ENCODE data around the gene PERM1.
"Not testable (repeated sequence)": the region's sequence is repeated elsewhere in the genome, so short reads cannot be mapped to it uniquely, and the experiment has no call there.

Gene PERM1

DNA sequence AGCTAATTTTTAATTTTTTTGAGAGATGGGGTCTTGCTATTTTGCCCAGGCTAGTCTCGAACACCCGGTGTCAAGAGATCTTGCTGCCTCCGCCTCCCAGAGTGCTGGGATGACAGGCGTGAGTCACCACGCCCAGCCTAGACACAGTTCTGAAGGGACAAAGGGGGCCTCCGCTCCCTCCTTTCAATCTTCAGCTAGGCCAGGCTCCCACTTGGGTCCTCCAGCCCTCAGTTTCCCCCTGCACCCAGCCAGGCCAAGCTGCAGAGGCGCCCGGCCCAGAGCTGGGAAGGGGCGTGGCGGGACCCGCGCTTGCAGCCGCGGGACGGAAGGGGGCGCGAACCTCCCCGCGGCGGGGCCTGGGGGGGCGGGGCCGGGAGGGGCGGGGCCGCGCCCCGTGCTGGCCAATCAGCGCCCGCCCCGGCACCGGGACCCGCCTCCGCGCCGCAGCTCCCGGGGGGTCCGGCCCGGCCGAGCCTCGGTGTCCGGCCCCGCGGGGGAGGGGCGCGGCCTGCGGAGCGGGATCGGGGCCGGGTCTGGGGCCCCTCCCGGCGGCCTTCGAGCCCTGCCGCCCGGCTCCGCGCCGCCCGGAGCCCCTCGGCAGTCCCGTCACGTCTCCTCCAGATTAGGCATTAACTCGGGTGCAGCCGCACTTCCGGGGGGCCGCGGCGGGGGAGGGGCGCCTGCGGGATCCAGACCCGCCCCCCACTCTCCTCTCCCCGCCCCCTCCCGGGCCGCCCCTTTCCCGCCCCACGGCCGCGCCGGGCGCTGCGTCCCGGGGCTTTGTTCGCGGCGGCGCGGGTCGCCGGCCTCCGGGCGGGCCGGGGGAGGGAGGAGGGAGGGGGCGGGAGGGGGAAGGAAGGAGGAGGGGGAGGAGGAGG is 37.5 kb upstream of the PERM1 start:
- Mint-ChIP-seq H3K4me3 (peak overlapping the region; percentile 57 to 64), H3K9me3 (no peaks in the 10 kb centered on the region), H3K27me3 (peaks cover 15% of the 10 kb centered on the region), H3K27ac (peak overlapping the region in 1 of 2 donors; percentile 19), H3K4me1 (peaks cover 44% of the 10 kb centered on the region)
- DNase-seq (peak; percentile 81 to 87), ATAC-seq (peak; percentile 73)

DNA sequence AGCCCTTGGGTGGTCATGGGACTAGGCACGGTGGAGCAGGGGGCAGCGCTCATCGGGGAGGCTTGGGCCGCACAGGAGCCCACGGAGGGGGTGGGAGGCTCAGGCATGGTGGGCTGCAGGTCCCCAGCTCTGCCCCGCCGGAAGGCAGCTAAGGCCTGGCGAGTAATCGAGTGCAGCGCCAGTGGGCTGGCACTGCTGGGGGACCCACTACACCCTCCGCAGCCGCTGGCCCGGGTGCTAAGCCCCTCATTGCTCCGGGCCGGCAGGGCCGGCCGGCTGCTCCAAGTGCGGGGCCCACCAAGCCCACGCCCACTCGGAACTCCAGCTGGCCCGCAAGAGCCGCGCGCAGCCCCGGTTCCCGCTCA is 36.4 kb upstream of the PERM1 start:
- H3K27ac Mint-ChIP-seq, ATAC-seq, H3K9me3 Mint-ChIP-seq, DNase-seq, H3K4me3 Mint-ChIP-seq: not testable (repeated sequence)
- H3K4me1 Mint-ChIP-seq, result peaks cover 53% of the 10 kb centered on the region
- peaks cover 13% of the 10 kb centered on the region for H3K27me3 Mint-ChIP-seq

DNA sequence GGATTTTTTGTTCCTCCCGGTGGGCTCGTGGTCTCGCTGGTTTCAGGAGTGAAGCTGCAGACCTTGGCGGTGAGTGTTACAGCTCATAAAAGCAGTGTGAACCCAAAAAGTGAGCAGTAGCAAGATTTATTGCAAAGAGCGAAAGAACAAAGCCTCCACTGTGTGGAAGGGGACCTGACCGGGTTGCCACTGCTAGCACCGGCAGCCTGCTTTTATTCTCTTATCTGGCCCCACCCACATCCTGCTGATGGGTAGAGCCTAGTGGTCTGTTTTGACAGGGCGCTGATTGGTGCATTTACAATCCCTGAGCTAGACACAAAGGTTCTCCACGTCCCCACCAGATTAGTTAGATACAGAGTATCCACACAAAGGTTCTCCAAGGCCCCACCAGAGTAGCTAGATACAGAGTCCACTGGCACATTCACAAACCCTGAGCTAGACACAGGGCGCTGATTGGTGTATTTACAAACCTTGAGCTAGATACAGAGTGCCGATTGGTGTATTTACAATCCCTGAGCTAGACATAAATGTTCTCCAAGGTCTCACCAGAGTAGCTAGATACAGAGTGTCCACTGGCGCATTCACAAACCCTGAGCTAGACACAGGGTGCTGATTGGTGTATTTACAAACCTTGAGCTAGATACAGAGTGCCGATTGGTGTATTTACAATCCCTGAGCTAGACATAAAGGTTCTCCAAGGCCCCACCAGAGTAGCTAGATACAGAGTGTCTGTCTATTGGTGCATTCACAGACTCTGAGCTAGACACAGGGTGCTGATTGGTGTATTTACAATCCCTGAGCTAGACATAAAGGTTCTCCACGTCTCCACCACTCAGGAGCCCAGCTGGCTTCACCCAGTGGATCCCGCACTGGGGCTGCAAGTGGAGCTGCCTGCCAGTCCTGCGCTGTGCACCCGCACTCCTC is 35.8 kb upstream of the PERM1 start:
- H3K27ac Mint-ChIP-seq, H3K9me3 Mint-ChIP-seq, H3K27me3 Mint-ChIP-seq, DNase-seq, ATAC-seq: not testable (repeated sequence)
- Mint-ChIP-seq H3K4me1 (peaks cover 53% of the 10 kb centered on the region), H3K4me3 (peak overlapping the region; percentile 15 to 52)

DNA sequence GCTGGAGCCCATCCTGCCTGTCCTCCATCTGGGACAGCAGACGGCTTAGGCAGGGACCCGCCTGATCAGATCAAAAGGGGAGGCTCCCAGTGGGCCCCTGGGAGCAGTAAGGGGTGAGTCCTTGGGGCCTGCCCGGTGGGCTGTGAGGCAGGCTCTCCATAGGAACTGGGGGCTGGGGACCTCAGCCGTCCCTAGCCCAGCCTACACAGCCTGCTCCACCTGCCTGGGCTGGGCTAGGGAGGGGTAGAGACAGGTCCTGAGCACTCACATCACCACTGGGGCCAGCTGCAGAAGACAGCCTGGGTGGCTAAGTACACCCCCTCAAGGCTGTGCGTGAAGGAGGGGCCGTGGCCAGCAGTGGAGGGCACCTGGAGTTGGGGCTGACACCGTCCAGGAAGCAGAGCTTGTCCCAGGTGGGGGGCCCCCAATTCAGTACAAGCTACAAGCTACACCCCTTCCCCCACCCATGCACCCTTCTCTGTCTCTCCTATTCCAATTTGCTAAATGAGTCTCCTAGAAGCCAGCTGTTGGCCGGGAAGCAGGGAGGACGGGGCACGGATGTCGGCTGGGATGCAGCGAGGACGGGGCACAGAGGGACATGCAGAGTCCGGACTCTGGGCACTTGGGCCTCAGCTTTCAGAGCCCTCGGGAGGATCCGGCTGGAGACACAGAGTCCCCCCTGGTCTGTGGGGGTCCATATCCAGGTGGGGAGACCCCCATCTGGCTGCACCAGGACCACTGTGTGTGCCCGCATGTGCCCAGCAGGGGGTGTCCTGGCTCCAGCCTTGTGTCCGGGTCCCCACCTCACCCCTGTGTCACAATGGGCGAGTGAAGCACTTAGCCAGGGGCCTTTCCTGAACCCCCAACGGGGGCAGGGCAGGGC is 33.1 kb upstream of the PERM1 start:
- peak overlapping the region; percentile 92 to 99 for H3K27ac Mint-ChIP-seq
- peak overlapping the region; percentile 91 to 99 for H3K4me3 Mint-ChIP-seq
- H3K27me3 Mint-ChIP-seq, result no peaks in the 10 kb centered on the region
- no peak for ATAC-seq
- no peaks in the 10 kb centered on the region for H3K9me3 Mint-ChIP-seq
- H3K4me1 Mint-ChIP-seq, result peaks cover 37% of the 10 kb centered on the region
- no peak for DNase-seq

DNA sequence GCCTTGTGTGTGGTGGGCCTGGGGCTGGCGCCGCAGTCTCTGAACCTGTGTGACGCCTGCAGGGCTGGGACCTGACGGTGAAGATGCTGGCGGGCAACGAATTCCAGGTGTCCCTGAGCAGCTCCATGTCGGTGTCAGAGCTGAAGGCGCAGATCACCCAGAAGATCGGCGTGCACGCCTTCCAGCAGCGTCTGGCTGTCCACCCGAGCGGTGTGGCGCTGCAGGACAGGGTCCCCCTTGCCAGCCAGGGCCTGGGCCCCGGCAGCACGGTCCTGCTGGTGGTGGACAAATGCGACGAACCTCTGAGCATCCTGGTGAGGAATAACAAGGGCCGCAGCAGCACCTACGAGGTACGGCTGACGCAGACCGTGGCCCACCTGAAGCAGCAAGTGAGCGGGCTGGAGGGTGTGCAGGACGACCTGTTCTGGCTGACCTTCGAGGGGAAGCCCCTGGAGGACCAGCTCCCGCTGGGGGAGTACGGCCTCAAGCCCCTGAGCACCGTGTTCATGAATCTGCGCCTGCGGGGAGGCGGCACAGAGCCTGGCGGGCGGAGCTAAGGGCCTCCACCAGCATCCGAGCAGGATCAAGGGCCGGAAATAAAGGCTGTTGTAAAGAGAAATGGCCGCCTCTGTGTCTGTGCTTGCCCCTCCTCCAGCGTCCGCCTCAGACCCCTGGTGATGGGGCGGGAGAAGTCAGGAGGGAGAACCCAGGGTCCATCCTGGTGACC is 32.2 kb upstream of the PERM1 start:
- Mint-ChIP-seq H3K27ac (peak overlapping the region; percentile 92 to 99), H3K9me3 (no peaks in the 10 kb centered on the region), H3K4me1 (peaks cover 37% of the 10 kb centered on the region), H3K27me3 (no peaks in the 10 kb centered on the region), H3K4me3 (peak overlapping the region; percentile 91 to 99)
- DNase-seq (no peak), ATAC-seq (no peak)

DNA sequence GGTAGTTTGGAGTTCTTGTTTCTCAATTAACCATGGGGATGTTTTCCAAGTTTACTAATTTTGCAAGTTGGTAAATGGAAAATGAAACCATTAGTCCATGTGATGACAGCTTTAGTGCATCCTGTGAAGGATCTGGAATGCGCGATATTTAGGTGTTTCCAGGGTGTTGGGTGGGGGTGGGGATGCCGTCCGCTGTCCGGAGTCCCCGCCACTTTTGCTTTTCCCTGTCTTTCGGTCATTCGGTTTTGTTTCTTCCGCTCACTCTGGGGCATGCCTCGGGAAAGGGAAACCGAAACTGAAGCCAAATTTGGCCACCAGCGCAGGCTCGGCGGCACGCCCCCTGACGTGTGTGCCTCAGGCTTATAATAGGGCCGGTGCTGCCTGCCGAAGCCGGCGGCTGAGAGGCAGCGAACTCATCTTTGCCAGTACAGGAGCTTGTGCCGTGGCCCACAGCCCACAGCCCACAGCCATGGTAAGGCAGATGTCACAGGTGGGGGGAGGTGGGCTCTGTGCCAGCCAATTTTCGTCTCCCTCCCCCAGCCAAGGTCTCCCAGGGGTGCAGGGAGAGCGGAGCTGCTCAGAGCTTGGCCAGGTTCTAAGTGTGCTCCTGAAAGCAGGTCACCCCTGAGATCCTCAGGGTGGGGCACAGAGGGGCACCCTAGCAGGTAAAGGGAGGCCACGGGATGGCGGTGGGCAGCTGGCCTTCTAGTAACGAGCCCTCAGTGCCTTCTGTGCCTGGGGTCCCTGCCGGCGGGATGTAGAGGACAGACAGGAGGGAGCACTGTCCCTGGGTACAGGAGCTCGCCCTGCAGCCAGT is 31.4 kb upstream of the PERM1 start, which contains the start of gene ISG15:
Gene ISG15 (plus strand): TSS at position 393 of the 817 bp plus-strand sequence. CDS start 77 bp downstream, at position 470.
- DNase-seq (peak; percentile 77 to 90), ATAC-seq (peak; percentile 96)
- Mint-ChIP-seq H3K9me3 (no peaks in the 10 kb centered on the region), H3K27me3 (no peaks in the 10 kb centered on the region), H3K4me1 (peaks cover 37% of the 10 kb centered on the region), H3K27ac (peak within 1 kb of the TSS; percentile 92 to 99), H3K4me3 (peak within 1 kb of the TSS; percentile 91 to 99)

DNA sequence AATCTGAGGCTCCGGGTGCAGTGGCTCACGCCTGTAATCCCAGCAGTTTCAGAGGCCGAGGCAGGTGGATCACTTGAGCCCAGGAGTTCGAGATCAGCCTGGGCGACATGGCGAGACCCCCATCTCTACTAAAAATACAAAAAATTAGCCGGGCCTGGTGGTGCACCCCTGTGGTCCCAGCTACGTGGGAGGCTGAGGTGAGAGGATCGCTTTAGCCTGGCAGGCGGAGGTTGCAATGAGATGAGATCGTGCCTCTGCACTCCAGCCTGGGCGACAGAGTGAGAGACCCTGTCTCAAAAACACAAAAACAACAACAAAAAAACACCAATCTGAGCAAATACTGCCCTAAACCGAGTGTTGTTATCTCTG is 30.8 kb upstream of the PERM1 start:
- peak; percentile 26 for ATAC-seq
- not testable (repeated sequence) for DNase-seq, H3K9me3 Mint-ChIP-seq, H3K27me3 Mint-ChIP-seq
- H3K27ac Mint-ChIP-seq, result peak overlapping the region; percentile 88 to 99
- peaks cover 37% of the 10 kb centered on the region for H3K4me1 Mint-ChIP-seq
- peak overlapping the region; percentile 91 to 99 for H3K4me3 Mint-ChIP-seq

DNA sequence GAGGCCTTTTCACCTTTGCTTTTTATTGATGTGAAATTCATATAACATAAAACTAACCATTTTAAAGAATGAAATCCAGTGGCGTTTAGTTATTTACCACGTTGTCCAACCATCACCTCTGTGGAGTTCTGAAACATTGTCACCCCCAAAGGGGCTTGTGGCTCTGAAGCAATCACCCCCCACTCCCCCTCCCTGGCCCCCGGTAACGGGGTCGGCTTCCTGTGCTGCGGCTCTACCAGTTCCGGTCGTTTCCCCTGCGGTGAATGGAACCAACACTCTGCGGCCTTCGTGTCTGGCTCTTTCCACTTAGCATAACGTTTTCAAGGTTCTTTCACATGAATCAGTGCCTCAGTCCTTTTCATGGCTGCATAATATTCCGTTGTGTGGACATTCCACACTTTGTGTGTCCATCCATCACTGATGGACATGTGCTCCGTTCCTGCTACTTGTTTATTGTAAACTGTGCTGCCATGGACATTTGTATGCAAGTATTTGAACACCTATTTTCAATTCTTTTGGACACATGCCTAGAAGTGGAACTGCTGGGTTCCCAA is 29.6 kb upstream of the PERM1 start:
- Mint-ChIP-seq H3K9me3 (no peaks in the 10 kb centered on the region), H3K27me3 (peaks cover 5% of the 10 kb centered on the region), H3K27ac (peak overlapping the region in 1 of 2 donors; percentile 27), H3K4me3 (no peak overlapping the region), H3K4me1 (peaks cover 30% of the 10 kb centered on the region)
- DNase-seq (no peak), ATAC-seq (no peak)

DNA sequence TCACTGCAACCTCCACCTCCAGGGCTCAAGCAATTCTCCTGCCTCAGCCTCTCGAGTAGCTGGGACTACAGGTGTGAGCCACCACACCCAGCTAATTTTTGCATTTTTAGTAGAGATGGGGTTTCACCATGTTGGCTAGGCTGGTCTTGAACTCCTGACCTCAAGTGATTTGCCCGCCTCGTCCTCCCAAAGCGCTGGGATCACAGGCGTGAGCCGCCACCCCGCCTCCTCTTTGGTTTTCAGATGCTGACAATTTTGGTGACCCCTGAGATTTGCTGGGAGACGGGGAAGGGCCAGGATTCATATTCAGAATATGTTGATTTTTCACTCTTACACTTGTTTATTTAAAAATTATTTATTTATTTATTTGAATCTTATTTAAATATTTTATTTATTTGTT is 28.2 kb upstream of the PERM1 start:
- not testable (repeated sequence) for H3K27ac Mint-ChIP-seq, DNase-seq, ATAC-seq, H3K4me3 Mint-ChIP-seq, H3K9me3 Mint-ChIP-seq
- peaks cover 35% of the 10 kb centered on the region for H3K4me1 Mint-ChIP-seq
- H3K27me3 Mint-ChIP-seq, result peaks cover 19% of the 10 kb centered on the region

DNA sequence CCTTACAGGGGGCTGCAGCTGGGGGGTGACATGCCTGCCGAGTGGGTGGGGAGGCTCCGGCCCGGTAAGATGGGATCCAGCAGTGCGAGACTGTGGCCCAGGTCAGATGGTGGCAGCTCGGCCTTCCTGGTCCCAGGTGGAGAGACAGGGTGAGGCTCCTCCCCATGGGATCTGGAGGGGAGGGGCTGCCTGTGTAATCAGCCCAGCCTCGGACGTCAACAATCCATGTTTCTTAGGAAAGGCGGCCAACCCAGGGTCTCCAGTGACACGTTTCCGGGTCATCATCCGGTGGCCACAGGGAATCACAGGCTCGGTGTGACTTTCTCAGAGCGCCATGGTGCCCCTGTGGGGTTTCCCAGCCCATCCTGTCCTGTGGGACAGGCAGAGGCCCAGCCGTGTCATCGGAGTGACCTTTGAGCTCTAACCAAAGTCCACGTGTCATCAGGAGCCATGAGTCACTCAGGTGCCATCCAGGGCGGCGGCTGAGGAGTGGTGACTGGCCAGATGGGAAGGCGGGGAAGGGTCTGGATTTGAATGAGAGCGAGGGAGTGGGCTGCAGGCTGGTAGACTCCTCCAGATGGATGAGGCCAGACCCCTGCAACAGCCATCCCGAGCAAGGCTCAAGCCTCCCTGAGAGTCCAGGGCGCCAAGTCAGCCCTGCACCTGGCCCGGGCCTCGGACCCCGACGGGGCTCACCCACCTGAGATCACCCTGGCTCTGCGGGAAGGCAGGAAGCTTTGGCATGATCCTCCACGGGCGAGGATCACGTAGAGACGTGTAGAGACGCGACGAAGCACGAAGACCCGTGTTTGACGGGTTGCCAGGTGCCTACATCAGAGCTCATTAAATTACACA is 24.6 kb upstream of the PERM1 start:
- ATAC-seq (no peak), DNase-seq (peak in 1 of 2 donors; percentile 15)
- H3K9me3 Mint-ChIP-seq, result no peaks in the 10 kb centered on the region
- peaks cover 53% of the 10 kb centered on the region for H3K27me3 Mint-ChIP-seq
- H3K27ac Mint-ChIP-seq, result peak overlapping the region in 1 of 2 donors; percentile 16
- peaks cover 24% of the 10 kb centered on the region for H3K4me1 Mint-ChIP-seq
- no peak overlapping the region for H3K4me3 Mint-ChIP-seq

DNA sequence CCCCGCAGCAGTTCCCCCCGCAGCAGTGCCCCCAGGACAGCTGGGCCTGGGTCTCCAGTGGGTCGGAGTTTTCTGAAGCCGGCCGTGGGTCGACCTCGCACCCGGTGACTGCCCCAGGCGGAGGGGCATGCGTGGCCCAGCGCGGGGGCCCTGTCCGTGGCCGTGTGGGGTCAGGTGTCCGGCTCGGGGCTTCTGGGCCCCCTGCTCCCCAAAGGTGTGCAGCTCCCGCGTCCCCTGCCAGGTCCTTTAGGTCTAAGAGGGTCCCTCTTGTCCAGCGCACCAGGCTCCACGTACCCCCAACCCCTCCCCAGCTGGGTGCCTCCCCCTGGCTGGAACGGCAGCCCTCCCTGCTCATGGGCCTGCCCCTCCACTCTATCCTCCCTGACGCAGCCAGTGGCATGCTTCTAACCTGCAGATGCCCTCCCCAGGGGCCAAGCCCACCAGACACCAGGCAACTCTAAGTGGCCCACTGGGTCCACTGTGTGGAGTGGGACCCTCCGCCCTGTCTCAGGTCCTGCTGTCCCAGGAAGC is 23.9 kb upstream of the PERM1 start:
- ATAC-seq, result no peak
- H3K27ac Mint-ChIP-seq, result peak overlapping the region in 1 of 2 donors; percentile 16
- H3K27me3 Mint-ChIP-seq, result peaks cover 60% of the 10 kb centered on the region
- H3K9me3 Mint-ChIP-seq, result no peaks in the 10 kb centered on the region
- H3K4me3 Mint-ChIP-seq, result no peak overlapping the region
- peaks cover 29% of the 10 kb centered on the region for H3K4me1 Mint-ChIP-seq
- no peak for DNase-seq

DNA sequence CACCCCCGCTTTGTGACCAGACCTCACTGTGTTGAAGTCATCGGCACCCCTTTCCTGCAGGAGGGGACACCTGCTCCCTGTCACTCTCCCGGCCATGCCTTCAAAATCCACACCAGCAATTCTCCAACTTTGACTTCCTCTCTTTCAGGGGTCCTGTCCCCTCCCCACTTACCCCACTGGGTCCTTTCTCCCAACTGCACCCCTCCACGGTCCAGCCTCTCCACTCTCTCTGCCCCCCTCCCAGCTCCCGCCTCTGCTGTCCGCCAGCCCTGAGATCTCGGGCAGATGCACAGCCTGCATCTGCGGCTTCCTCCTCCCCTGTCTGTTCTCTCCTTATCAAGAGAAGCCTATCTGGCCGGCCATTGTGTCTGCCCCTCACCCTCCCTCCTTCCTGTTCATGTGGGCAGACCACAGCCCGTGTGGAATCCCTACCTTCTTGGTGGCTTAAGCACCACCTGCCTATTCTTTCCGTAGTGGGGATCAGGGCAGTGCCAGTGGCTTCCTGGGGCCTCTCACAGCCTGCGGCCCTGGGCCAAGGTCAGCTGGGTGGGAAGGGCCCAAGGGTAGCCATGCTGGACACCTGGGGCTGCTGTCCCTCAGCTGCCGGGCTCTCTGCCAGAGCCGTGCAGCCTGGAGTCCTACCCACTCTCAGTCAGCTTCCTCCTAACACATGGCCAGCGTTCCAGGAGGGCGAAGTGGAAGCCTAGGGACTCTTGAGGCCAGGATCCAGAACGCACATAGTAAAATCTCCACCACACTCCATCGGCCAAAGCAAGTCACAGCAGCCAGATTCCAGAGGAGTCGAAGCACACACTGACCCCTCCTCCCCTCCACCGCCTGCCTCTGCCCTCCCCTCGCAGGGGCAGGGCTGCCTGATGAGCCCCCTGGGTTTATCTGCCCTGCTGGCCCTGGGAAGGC is 23.1 kb upstream of the PERM1 start:
- Mint-ChIP-seq H3K9me3 (no peaks in the 10 kb centered on the region), H3K27ac (no peak overlapping the region), H3K4me3 (peak overlapping the region; percentile 8 to 71), H3K4me1 (peaks cover 33% of the 10 kb centered on the region), H3K27me3 (peaks cover 68% of the 10 kb centered on the region)
- ATAC-seq (peak; percentile 54), DNase-seq (no peak)
